A549 treated with Hydrocortisone at 1 μM for 4 hours (cell line): Measurements from ENCODE around the gene LCP2. TPM values are rescaled to one million over a fixed set of nuclear protein-coding genes. Genes with fewer than 3 reads are reported as not detected.

Experiments used
- total RNA-seq: library from RNA; stranded (reverse); fragments of 200-300 nt; extraction: Qiagen RNA extraction; gene quantifications from 5 replicates; pipeline ENCODE4 v1.2.3, GENCODE V29; 2022

LCP2 gene
- total RNA-seq: 0.05 to 0.06 TPM in 2 of 5 replicates, not detected in the others

GRCh38 chr5:170297589-170298462 lies at the start of gene LCP2:
TSS of gene LCP2 (minus strand) at chr5:170297777. CDS start at chr5:170297611, 166 bp downstream.

GRCh38 chr5:170232786-170233185 lies 64.8 kb downstream of the LCP2 start, which contains the start of gene C5orf58:
TSS of gene C5orf58 (plus strand) at chr5:170232985. CDS start at chr5:170234977, 1,992 bp downstream.

Other genes with a start within 250 kb of the LCP2 start
- gene FOXI1, start 191.9 kb downstream of the LCP2 start, total RNA-seq: not detected in 5 replicates
- gene C5orf58, start 64.8 kb downstream of the LCP2 start, total RNA-seq: not detected in 5 replicates
- 0.01 TPM in 1 of 5 replicates, not detected in the others for gene KCNMB1, start 91.6 kb upstream of the LCP2 start, total RNA-seq
- gene KCNIP1, start 206.2 kb upstream of the LCP2 start, total RNA-seq: not detected in 5 replicates